HG02763 (cell line): ENCODE data around the gene ZSCAN21.

Experiments used
- ATAC-seq: cut with Tn5 transposase; IDR thresholded peaks from one replicate; pipeline ENCODE4 v1.9.1; 2021; ENCODE audit warnings: mild to moderate bottlenecking, moderate library complexity; ENCODE audit not compliant: unreplicated experiment

Gene ZSCAN21

DNA sequence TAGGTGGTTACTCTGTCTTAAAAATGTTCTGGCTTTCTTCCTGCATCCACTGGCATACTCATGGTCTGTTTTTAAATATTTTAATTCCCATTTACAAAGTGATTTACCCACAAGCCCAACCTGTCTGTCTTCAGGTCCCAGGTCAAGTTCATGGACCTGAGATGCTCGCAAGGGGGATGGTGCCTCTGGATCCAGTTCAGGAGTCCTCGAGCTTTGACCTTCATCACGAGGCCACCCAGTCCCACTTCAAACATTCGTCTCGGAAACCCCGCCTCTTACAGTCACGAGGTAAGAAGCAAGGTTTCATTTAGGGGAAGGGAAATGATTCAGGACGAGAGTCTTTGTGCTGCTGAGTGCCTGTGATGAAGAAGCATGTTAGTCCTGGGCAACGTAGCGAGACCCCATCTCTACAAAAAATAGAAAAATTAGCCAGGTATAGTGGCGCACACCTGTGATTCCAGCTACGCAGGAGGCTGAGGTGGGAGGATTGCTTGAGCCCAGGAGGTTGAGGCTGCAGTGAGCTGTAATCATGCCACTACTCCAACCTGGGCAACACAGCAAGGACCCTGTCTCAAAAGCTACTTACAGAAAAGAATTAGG lies 25.5 kb upstream of the ZSCAN21 start:
- ATAC-seq: no peak

- ATAC-seq: no peak
These were observed 22.4 kb upstream of the ZSCAN21 start for GRCh38 chr7:100027197-100027596.

- ATAC-seq: no peak
These were observed 20.0 kb upstream of the ZSCAN21 start for GRCh38 chr7:100029596-100029995.

DNA sequence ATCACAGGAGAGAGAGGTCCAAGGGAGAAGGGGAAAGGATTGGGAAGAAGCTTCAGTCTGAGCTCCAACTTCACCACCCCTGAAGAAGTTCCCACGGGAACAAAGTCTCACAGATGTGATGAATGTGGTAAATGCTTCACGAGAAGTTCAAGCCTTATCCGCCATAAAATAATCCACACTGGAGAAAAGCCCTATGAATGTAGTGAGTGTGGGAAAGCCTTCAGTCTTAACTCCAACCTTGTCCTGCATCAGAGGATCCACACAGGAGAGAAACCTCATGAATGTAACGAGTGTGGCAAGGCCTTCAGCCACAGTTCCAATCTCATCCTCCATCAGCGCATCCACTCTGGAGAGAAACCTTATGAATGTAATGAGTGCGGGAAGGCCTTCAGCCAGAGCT lies 16.0 kb upstream of the ZSCAN21 start:
- ATAC-seq: no peak

- ATAC-seq: no peak
These were observed 14.6 kb upstream of the ZSCAN21 start for GRCh38 chr7:100034871-100035510.

DNA sequence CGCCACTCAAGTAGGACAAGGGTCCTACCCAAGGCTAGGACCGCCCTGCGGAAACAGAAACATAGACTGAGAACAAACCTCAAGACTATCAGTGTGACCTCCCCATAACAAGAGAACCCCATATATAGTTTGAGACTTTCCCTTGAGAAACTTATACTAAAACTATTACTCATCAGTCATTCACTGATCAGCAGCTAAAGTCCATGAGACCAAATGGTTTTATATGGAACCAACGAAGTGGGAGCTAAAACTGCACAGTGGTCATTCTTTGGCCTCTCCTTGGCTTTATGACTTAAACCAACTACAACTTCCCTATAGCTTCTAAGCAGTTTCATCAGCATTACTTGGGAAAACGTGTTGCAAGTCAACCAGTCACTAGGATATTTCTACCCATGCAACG lies 13.7 kb upstream of the ZSCAN21 start:
- ATAC-seq: no peak

DNA sequence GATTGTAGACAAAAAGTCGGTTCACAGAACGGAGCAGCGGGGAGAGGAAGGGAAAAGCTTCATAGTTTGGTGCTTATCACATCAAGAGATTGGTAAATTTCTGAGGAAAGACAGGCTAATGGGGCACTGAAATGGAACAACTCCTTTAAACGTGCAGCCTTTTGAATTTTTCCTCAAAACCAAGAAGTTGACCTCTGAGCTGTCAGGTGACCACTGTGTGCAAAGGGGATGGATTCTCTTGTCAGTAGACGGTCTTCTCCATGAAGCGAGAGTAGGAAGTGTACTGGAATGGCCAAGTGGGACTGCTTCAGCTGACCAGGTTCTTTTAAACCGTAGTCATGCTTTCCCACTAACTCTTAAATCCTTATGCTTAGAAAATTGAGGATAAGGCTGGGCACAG lies 11.2 kb upstream of the ZSCAN21 start:
- ATAC-seq: no peak

GRCh38 chr7:100040575-100040974 lies 9.0 kb upstream of the ZSCAN21 start:
- ATAC-seq: no peak

- ATAC-seq: no peak
These were observed 4.9 kb upstream of the ZSCAN21 start for GRCh38 chr7:100044718-100045117.

DNA sequence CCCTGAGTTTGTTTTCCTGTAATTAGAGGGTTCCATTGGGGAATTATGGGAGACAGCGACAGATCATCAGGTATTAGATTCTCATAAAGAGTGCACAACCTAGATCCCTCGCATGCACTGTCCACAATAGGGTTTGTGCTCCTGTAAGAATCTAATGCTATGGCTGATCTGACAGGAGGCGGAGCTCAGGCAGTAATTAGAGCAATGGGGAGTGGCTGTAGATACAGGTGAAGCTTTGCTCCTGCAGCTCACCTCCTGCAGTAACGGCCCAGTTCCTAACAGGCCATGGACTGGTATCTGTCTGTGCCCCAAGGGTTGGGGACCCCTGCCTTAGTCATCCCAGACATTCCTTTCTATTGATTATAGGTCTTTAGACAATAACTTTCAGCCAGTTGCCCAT lies 894 bp upstream of the ZSCAN21 start:
- no peak for ATAC-seq

DNA sequence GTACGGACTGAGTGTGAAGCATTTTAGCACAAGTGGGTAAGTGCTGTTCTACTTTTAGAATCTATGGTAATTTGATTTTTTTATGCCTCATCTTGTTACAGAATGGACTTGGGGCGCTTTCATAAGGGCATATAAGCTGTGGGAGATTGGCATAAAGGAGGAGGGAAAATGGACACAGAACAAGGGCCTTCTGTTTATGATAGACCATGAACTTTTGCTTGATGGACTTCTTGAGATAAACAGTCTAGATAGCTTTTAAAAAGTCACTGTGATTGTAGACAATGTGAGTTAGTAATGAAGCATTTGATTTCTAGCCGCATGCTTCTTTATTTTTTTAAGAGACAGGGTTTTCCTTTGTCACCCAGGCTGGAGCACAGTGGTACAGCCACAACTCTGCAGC lies 2.0 kb downstream of the ZSCAN21 start:
- ATAC-seq: no peak

GRCh38 chr7:100053215-100053614 lies 3.6 kb downstream of the ZSCAN21 start:
- no peak for ATAC-seq

GRCh38 chr7:100057006-100057405 lies 7.4 kb downstream of the ZSCAN21 start:
- ATAC-seq: no peak

- no peak for ATAC-seq
These were observed 9.7 kb downstream of the ZSCAN21 start for GRCh38 chr7:100059251-100059739.

DNA sequence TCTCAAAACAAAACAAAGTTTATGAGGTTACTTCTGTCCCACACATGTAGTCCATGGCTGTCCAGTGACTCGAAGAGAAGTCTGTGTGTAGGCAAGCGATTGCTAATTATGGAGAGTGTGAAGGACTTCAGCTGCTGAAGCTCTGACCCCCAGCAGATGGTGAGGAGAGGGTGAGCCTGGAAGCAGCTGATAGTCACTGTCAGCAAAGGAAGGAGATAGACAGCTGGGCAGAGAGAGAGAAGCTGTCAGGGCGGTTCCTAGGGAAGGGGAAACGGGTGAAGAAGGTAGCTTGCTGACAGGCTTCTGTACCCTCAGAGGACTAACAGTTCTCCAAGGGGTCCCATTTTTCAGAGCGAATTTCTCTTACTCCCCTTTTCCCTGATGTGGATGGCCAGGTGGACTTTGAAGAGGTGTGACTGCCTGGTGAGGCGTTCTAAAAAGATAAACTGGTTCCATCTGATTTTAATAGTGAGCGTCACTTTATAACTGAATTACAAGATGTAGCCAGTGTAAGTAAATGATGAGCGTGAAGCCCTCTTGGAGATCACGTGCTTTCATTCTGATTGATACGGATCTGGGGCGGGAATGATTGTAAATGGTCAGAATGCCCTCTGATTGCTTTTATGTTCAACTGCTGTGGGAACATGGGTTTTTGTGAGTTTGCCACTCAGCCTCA lies 12.1 kb downstream of the ZSCAN21 start:
- ATAC-seq: no peak

DNA sequence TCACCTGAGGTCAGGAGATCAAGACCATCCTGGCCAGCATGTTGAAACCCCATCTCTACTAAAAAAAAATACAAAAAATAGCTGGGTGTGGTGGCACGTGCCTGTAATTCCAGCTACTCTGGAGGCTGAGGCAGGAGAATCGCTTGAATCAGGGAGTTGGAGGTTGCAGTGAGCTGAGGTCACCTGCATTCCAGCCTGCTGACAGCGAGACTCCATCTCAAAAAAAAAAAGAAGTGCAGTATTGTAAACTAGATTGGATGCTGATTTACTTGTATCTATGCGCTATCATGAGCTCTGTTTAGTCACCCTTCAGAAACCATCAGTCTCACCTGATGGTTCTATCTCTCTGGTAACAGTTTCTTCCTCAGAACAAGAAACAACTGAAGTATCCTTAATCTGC lies 13.8 kb downstream of the ZSCAN21 start:
- ATAC-seq: no peak

- no peak for ATAC-seq
These were observed 14.6 kb downstream of the ZSCAN21 start for GRCh38 chr7:100064162-100064561.

GRCh38 chr7:100065452-100066186 lies 16.0 kb downstream of the ZSCAN21 start:
- ATAC-seq: no peak

GRCh38 chr7:100066953-100067352 lies 17.4 kb downstream of the ZSCAN21 start:
- no peak for ATAC-seq

- no peak for ATAC-seq
These were observed 20.4 kb downstream of the ZSCAN21 start for GRCh38 chr7:100069991-100070390.

GRCh38 chr7:100071018-100071723 lies 21.6 kb downstream of the ZSCAN21 start:
- ATAC-seq: no peak
